Hematopoietic multipotent progenitor cell treated with erythropoietin and hydrocortisone succinate and interleukin-3 and kit ligand, for 17 days (in vitro differentiated cells): ENCODE measurements around the gene NLRP6.
"Not testable (repeated sequence)": the region's sequence is repeated elsewhere in the genome, so short reads cannot be mapped to it uniquely, and the experiment has no call there.

Experiments used
- DNase-seq: peaks from one replicate; pipeline ENCODE4 v3.0.0-alpha.2; 2015; ENCODE audit warnings: low spot score

Gene NLRP6

DNA sequence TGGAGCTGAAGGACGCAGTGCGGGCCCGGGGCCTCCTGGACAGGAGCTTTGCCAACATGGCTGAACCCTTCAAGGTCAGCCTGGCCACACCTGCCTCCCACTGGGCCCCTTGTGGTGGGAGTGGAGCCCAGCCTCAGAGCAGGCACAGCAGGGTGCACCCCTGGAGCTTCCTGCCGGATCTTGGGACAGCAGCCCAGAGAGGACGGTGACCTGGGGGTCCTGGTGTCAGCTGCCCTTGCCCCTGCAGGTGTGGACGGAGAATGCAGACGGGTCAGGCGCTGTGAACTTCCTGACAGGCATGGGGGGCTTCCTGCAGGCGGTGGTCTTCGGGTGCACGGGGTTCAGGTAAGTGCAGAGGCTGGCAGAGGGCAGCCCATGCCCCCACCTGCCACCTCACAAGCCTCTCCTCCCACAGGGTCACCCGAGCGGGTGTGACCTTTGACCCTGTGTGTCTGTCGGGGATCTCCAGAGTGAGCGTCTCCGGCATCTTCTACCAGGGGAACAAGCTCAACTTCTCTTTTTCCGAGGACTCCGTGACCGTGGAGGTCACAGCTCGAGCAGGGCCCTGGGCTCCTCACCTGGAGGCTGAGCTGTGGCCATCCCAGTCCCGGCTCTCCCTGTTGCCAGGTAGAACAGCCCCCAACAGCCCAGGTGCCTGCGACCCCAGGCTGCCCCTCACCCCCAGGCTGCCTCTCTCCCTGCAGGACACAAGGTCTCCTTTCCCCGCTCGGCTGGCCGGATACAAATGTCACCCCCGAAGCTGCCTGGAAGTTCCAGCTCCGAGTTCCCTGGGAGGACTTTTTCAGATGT lies 15.8 kb downstream of the NLRP6 start:
- no peak for DNase-seq

DNA sequence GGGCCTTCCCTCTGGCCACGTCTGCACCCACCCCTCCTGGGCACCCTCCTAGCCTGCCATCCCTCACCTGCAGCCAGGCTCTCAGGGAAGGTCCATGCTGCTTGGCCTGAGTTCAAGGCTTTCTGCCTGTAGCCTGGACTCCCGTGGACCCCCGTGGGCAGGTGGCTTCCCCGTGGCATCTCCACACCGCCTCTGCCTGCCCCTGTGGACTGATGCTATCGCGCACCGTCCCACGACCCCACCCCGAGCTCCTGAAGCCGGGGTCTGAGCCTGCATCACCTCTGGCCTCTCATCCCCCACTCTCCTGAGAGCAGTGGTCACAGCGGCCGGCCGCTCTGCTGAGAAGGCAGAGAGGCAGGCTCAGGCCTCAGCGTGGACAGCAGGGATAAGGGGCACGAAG lies 16.6 kb downstream of the NLRP6 start:
- DNase-seq: no peak

DNA sequence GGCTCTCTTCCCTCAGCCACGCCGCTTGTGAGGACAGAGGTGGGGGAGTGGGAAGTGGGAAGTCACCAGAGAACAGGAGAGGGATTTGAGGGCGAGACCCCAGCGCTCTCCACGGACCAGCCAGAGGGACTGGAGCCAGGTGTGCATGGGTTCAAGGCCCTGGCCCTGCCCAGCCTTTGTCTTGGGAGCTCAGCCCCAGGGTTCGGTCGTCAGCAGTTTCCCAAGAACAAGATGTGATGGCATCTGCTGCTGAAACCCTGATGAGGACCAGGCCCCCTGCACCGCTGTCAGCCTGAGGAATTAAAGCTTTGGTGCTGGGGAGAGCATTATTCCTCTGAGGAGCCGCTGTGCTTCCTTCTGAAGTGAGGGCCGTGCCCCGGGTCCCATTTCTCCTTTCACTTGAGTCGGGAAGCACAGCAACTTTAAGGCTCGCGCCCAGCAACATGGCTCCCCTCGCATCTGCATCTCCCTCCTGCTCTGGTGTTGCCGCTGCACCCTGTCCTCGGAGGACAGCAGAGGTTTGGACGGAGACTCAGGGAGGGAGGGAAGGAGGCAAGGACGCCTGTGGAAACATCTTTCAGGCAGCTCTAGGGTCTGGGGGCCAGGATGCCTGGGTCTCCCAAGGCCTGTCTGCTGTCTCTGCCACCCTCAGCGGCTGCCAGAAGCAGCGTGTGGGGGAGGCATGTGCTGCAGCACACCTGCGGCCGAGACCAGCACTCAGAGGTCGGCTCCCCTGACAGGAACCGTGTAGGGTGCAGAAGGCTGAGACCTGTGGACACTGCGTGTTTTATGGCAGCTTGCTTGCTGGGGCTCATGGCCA lies 17.4 kb downstream of the NLRP6 start:
- DNase-seq: no peak

DNA sequence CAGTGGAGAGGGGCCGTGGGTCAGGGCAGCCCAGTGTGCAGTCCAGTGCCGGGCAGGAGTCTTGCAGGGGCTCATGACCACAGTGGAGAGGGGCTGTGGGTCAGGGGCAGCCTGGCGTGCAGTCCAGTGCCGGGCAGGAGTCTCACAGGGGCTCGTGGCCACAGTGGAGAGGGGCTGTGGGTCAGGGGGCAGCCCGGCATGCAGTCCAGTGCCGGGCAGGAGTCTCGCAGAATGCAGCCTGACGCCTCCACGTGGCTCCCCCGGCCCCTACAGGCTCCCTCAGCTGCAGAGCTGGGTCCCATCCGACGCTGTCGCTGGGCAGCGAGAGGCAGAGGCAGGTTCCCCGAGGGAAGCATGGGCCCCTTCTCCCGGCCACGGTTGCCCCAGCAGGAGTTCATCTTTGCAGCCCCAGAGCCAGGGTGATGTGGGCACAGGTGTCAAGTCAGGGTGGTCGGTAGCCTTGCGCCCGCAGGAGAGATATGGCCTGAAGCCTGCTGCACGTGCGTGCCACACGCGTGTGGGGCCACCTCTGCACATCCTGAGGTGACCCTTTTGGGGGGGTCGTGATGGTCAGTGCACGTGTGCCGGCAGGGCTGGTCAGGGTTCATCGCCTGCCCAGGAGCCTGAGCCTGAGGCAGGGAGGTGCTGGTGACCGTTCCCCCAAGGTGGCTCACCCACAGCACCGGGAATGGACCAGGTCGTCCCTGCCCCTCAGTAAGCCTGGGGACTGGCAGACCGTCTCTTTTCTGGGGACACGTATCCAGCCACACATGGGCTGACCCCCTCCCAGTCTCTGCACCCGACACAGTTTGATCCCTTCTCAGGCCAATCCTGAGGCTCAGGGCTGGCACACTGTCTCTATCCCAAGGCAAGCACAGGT lies 18.2 kb downstream of the NLRP6 start:
- no peak for DNase-seq

DNA sequence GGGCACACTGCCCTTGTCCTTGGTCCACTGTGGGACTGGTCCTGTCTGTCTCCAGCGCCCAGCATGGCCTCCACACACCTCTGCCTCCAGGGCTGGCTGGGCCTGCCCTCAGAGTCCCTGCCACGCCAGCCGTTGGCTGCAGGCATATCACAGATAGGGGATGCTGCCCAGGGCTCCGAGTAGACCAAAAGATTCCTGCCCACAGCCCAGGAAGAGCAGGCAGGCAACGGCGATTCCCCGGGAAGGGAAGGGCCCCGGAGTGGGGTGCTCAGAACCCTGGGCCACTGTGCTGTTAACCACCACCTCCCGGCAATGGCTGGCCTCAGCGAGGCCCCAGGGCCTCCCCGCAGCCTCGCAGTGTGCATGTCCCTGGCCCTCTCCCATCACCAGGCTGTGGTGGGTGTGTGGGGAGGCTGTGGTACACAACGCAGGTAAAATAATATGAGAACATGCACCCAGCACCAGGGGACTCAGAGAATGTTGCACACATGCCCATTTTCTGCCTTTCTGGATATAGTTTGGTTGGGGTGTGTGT lies 18.9 kb downstream of the NLRP6 start:
- DNase-seq: no peak

DNA sequence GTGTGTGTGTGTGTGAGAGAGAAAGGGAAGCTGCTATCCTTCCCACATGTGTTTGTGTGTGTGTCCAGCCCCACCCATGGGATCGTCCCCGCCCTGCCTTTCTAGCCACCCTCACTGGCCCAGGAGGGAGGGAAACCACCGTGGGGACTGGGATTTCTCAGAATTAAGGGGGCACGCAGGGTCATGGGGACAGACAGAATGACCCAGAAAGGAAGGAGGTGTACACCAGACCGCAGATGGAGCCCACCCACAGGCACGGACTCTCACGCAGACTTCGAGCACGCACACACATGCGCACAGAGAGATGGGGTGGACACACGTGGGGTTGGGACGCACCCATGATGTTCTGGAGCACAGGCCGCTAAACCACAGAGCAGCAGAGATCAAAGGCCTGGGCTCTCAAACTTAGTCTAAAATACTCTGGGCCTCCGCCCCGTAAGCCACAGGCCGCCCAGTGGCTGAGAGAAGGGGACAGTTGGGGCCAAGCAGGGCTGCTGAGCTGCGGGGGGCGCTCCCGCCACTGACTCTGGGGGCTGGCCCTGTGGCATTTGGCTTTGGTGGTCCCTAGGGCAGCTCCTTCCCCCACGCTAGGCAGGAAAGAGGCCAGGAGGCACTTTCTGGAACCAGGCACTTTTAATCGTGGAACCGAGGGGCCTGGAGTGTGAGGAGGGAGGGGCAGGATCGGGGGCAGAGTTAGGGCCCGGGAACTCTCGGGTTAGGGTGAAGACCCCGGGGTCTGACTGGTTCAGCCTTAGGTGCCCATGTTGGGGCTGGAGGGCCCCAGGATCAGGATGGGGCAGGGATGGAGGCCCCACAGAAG lies 19.6 kb downstream of the NLRP6 start:
- DNase-seq: no peak

DNA sequence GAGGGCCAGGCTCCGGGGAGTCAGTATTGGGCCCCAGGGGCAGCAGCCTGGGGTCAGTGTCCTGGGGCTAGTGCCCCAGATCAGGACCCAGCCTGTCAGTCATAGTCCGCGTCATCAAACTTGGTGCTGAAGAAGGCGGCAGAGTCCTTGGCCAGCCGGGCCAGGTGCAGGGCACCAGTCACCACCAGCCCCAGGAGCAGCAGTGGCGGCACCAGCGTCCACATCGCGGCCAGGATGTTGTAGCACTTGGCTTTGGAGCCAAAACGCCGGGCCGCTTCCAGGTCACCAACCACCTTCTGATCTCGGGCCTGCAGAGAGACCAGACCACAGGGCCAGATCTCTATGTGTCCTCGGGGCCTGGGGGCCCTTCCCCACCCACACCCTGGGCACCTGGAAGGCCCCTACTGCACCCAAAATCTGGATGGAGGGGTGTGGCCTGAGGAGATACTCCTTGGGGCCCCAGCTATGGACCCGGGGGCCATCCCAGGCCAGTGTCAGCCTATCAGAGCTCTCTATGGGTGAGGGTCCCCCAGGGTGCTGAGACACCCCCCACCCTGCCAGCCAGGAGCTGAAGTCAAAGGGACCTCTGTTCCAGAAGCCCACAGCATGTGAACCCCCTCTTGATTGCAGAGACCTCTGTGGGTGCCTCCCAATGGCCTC lies 20.3 kb downstream of the NLRP6 start:
- no peak for DNase-seq

DNA sequence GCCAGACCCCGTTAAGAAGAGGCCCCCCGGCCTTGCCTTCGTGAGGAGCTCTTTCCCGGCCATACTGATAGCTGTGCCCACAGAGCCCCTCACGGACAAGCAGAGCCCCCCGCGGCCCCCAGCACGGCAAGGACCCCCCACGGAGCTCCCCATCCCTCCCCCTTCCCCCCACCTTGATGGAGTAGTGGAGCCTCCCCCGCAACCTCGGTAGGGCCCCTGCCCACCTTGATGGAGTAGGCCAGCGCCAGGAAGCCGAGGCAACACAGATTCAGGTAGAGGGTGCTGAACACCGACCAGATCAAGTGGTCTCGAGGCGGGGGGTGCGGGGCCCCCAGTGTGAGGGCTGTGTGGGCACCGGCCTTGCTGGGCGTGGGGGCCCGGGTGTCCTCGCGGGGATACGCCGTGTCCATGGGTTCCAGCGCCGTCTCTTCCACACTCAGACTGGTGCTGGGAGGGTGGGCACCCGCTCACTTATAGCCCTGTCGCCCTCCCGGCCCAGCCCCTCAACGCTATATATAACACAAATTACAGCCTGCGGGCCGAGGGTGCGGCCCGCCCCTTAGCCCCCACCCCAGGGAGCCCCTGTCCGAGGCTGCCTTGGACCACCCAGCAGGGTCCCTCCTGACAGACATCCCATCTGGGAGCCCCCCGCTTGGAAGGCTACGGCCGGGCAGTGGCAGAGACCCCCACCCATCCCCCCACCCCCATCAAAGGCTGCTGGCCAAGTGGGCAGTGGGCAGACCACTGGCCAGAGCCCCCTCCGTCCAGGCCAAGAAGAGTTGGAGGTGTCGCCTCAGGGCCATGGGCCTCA lies 21.1 kb downstream of the NLRP6 start, which contains the start of gene IFITM5:
Gene IFITM5, minus strand, starts transcription at position 446 of the 811 bp plus-strand sequence. Its CDS starts 36 bp downstream, at position 410.
- no peak for DNase-seq

DNA sequence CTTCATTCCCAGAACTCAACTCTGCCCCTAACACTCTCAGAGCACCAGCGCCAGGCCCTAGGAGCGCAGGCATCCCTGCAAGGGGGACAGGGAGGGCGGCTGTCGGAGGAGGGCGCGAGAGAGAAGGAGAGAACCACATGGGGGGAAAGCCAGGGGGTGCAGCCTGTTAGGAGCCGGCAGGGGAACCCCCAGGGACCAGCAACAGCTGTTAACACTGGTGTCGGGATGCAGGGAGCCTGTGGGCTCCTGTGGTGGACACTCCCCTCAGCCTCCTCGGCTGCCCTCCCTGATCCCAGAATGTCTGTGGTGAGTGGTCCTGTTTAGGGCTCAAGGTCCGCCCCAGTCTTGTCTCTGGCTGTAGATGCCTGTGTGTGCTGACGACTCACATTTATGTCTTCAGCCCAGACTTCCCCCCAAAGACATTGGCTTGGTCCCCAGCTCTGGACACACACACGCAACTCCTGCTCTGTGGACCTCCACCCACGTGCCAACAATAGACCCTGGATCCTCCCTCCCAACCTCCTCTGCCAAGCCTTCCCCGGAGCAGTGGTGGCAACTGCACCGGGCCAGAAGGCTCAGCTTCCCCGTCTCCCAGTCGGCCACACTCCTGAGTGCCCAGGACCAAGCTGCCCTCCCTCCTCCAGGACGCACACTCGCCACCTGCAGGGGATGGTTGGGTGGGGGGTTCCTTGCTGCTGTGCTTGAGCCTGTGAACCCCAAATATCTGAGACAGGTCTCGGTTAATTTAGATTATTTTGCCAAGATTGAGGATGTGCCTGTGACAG lies 21.9 kb downstream of the NLRP6 start:
- no peak for DNase-seq

DNA sequence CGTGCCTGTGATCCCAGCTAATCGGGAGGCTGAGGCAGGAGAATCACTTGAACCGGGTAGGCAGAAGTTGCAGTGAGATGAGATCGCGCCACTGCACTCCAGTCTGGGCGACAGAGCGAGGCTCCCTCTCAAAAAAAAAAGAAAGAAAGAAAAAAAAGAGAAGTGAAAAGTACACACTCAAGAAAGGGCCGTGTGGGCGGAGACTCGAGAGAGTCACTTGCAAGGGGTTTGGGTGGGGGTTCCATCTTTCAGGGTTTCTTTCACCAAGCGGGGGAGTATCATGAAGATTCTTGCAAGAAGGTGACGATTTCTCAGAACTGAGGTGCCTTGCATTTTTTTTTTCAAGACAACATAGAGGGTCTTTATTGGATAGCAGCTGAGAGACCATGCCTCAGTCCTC lies 25.2 kb downstream of the NLRP6 start:
- DNase-seq: no peak

DNA sequence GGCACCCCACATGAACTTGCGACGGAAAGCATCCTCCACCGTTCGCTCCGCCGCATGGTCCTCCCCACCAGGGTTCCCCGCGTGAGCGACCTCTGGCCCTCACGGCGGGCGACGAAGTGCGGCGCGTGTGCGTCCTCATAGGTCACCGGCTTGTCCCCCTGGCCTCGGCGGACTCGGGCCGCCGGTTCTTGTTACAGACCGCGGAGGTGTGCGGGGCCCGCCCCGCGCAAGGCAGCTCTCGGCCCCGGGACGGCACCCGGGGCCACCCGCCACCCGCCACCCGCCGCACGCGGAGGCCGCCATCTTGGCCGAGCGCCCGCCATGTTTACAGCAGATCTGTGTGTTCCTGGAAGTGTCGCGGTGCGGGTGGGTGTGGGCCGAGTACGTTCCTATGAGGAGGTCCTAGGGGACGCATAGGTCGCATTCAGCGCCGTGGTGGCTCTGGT lies 25.9 kb downstream of the NLRP6 start:
- DNase-seq: no peak

DNA sequence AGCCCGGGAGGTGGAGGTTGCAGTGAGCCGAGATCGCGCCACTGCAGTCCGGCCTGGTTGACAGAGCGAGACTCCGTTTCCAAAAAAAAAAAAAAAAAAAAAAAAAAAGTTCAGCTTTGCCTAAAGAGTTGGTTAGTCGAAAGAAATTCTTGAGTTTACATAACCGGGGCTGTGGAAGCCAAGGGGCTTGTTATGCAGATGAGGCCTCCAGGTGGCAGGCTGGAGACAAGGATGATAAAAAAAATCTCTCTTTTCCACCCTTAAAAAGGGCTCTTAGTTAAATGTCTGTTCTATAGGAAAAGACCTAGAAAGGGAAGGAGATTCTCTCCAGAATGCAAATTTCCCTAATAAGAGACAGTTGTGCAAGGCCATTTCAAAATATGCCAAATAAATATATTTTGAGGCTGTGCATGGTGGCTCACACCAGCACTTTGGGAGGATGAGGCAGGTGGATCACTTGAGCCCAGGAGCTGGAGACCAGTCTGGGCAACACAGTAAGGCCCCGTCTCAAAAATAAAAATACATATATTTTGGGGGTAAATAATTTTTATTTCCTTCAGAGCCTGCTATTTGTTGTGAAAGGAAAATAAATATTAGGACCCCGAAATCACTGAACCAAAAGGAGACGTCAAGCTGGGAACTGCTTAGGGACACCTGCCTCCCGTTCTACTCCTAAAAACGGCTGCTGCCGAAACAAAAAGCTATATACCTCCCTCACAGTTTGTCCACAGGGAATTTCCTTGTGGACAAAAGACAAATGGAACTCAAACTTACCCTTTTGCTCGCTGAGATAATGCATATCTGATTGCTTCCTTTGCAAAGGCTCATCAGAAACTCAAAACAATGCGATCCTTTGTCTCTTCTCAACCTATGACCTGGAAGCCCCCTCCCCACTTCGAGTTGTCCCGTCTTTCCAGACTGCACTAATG lies 27.0 kb downstream of the NLRP6 start:
- peak; percentile 19 for DNase-seq

DNA sequence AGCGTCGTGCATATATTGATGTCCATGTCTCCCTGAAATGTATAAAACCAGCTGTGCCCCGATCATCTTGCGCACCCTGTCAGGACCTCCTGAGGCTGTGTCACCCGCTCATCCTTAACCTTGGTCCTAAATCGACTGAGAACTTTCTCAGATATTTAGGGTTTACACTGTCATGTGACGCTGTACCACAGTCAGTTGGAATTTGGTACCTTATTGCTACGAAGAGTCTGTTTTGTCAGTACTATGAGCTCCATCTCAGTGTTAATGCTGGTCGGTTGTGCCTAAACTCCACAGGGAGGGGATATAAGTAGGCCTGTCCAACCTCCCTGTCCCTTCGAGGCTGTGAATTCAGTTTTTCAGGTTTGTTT lies 27.6 kb downstream of the NLRP6 start:
- DNase-seq: no peak

DNA sequence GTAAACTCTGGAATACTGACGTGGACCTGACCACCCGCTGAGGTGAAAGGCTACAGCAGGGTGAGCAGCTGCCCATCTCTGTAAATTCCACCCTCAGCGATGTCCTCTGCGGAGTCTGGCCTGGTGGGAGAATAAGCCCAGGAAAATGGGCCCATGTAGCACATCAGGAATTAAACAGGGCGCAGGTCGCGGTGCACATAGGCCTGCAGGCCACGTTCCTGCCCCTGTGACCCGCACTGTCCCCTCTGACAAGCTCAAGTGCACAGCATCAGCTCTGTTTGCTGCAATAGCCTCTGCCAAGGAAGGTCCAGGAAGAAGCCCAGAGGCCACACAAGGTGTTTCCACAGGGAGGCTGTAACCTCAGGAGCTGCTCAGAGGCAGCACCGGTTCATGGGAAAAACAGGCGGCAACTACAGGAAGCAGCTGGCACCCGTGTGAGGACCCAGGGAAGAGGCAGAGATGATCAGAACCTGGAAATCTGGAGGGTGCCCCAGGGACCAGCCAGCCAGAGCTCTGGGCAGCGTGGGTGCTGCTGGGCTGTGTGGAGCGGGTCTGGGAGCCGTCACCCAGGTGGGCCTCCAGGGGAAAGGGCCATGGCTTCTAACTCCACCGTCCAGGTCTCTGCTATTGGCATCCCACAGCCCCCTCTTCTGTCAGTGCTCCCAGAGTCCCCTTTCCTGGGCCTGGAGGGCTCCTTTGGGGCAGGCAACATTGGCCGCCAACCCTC lies 28.6 kb downstream of the NLRP6 start:
- no peak for DNase-seq

DNA sequence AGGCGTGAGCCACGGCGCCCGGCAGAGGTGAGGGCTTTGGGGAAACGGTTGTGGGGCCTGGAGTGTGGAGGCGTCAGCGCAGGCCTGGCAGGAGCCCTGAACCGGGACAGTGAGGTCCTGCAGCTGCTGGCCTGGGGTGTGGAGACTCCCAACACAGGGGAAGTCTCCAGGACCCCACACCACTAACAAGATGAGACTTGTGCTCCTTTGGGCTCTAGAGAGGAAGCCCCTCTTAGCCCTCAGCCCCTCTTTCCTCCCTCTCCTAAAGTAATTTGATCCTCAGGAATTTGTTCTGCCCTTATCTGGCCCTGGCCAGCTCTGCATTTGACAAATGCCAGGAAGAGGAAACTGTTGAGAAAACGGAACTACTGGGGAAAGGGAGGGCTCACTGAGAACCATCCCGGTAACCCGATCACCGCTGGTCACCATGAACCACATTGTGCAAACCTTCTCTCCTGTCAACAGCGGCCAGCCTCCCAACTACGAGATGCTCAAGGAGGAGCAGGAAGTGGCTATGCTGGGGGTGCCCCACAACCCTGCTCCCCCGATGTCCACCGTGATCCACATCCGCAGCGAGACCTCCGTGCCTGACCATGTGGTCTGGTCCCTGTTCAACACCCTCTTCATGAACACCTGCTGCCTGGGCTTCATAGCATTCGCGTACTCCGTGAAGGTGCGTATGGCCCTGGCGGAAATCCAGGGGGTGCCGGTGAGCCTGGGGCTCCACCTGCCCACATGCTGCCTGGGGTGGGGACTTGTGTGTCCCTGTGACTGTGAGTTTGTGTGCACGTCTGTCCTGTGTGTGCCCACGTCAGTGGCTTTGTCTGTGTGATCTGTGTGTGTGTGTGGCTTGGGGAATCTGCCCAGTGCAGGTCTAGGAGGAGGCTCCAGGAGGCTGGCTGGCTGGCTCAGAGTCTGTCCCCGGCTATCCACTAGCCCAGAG lies 29.8 kb downstream of the NLRP6 start, which contains the start of gene IFITM2:
Gene IFITM2, plus strand, starts transcription at position 51 of the 943 bp plus-strand sequence. Its CDS starts 377 bp downstream, at position 428.
- DNase-seq: not testable (repeated sequence)
